ENCODE data around the gene HCRTR1.

GRCh38 chr1:31652891-31653499 is 35.5 kb downstream of the HCRTR1 start:
- TF ChIP-seq ZSCAN23 (tag by site-specific recombination; IDR thresholded peaks at IDR 0.05) (no peak), ZNF175 (tag by site-specific recombination; IDR thresholded peaks at IDR 0.05) (no peak), ZNF133 (tag by site-specific recombination; IDR thresholded peaks at IDR 0.05) (no peak)

Measured in HEK293 (cell line).